Femur (tissue), 1 donor: Measurements from ENCODE around the gene REG4.
"Not testable (repeated sequence)": the region's sequence is repeated elsewhere in the genome, so short reads cannot be mapped to it uniquely, and the experiment has no call there.

ENCODE experiments used
- DNase-seq: peaks from one replicate; pipeline ENCODE4 v3.0.0-alpha.2; 2017

REG4 gene

GRCh38 chr1:119805746-119806145 lies 5.5 kb downstream of the REG4 start:
- no peak for DNase-seq

- no peak for DNase-seq
These were observed 6.0 kb downstream of the REG4 start for GRCh38 chr1:119805247-119805646.

- DNase-seq: no peak
These were observed 11.6 kb downstream of the REG4 start for GRCh38 chr1:119799599-119800177.

- no peak for DNase-seq
These were observed 12.3 kb downstream of the REG4 start for GRCh38 chr1:119799003-119799402.

GRCh38 chr1:119797606-119798005 lies 13.7 kb downstream of the REG4 start:
- DNase-seq: no peak

- no peak for DNase-seq
These were observed 14.1 kb downstream of the REG4 start for GRCh38 chr1:119797162-119797561.

GRCh38 chr1:119795261-119796200 lies 15.7 kb downstream of the REG4 start:
- DNase-seq: peak; percentile 49

GRCh38 chr1:119794876-119795240 lies 16.4 kb downstream of the REG4 start:
- peak; percentile 61 for DNase-seq

- no peak for DNase-seq
These were observed 16.9 kb downstream of the REG4 start for GRCh38 chr1:119794230-119794875.

GRCh38 chr1:119791377-119791776 lies 19.9 kb downstream of the REG4 start:
- no peak for DNase-seq

- no peak for DNase-seq
These were observed 20.6 kb downstream of the REG4 start for GRCh38 chr1:119790451-119791198.

- DNase-seq: no peak
These were observed 23.5 kb downstream of the REG4 start for GRCh38 chr1:119787776-119788175.

GRCh38 chr1:119786473-119787050 lies 24.7 kb downstream of the REG4 start:
- not testable (repeated sequence) for DNase-seq

GRCh38 chr1:119786046-119786445 lies 25.2 kb downstream of the REG4 start:
- not testable (repeated sequence) for DNase-seq

- DNase-seq: peak; percentile 41
These were observed 27.0 kb downstream of the REG4 start for GRCh38 chr1:119784191-119784781.

GRCh38 chr1:119783354-119784185 lies 27.7 kb downstream of the REG4 start:
- DNase-seq: no peak

GRCh38 chr1:119782631-119783325 lies 28.5 kb downstream of the REG4 start:
- DNase-seq: no peak

GRCh38 chr1:119781434-119782210 lies 29.6 kb downstream of the REG4 start:
- DNase-seq: no peak

GRCh38 chr1:119779869-119780356 lies 31.3 kb downstream of the REG4 start:
- DNase-seq: peak; percentile 65
